BE2C (cell line): Measurements from ENCODE around the gene GPC5.

Source experiments
- DNase-seq: peaks from one replicate; pipeline ENCODE4 v3.0.0-alpha.2; 2020
- H3K27me3 ChIP-seq: fragments of 250-450 bp; sonication (Bioruptor Pico); 2 replicates; pipeline ENCODE4 v1.5.1; 2020; ENCODE audit warnings: mild to moderate bottlenecking
- H3K36me3 ChIP-seq: fragments of 250-450 bp; sonication (Bioruptor Pico); 2 replicates; pipeline ENCODE4 v1.5.1; 2020; ENCODE audit warnings: mild to moderate bottlenecking
- H3K4me1 ChIP-seq: fragments of 250-450 bp; sonication (Bioruptor Pico); 2 replicates; pipeline ENCODE4 v1.5.1; 2020
- H3K4me3 ChIP-seq: 2 replicates; pipeline ENCODE4 v1.5.1; 2011; ENCODE audit warnings: low read depth, low read length
- H3K9me3 ChIP-seq: fragments of 250-450 bp; sonication (Bioruptor Pico); 2 replicates; pipeline ENCODE4 v1.5.1; 2020
- TF ChIP-seq, protein P1 (sequence below): IDR thresholded peaks from 2 replicates; pipeline ENCODE4 v1.5.1; 2012; ENCODE audit warnings: mild to moderate bottlenecking, low read depth, low read length

The GPC5 gene

DNA sequence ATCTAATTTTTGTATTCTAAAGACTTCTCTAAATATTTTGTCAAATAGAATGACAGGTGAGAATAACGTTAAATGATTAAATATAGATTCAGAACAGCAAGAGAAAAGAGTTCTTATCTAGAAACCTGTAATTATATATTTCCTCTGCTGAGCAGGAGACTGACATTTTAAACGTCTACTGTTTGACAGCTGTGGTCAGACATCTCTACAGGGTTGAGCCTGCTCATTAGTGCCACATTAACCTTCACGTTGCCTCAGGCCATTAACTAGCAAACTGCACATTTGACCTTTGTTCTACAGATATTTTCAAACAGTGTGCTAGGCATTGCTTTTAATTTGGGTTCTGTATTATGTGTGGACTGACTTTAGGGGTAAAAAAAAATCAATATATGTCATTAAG, 347.5 kb downstream of the GPC5 start:
- peak; percentile 40 for DNase-seq
- TF ChIP-seq, protein P1, sequence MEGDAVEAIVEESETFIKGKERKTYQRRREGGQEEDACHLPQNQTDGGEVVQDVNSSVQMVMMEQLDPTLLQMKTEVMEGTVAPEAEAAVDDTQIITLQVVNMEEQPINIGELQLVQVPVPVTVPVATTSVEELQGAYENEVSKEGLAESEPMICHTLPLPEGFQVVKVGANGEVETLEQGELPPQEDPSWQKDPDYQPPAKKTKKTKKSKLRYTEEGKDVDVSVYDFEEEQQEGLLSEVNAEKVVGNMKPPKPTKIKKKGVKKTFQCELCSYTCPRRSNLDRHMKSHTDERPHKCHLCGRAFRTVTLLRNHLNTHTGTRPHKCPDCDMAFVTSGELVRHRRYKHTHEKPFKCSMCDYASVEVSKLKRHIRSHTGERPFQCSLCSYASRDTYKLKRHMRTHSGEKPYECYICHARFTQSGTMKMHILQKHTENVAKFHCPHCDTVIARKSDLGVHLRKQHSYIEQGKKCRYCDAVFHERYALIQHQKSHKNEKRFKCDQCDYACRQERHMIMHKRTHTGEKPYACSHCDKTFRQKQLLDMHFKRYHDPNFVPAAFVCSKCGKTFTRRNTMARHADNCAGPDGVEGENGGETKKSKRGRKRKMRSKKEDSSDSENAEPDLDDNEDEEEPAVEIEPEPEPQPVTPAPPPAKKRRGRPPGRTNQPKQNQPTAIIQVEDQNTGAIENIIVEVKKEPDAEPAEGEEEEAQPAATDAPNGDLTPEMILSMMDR: no peak
- H3K9me3 ChIP-seq: no peaks in the 10 kb centered on the region
- peaks cover 18% of the 10 kb centered on the region; the same call in 1 of the 2 replicates for H3K4me1 ChIP-seq
- no peak overlapping the region for H3K4me3 ChIP-seq
- no peaks in the 10 kb centered on the region for H3K36me3 ChIP-seq
- no peaks in the 10 kb centered on the region for H3K27me3 ChIP-seq

DNA sequence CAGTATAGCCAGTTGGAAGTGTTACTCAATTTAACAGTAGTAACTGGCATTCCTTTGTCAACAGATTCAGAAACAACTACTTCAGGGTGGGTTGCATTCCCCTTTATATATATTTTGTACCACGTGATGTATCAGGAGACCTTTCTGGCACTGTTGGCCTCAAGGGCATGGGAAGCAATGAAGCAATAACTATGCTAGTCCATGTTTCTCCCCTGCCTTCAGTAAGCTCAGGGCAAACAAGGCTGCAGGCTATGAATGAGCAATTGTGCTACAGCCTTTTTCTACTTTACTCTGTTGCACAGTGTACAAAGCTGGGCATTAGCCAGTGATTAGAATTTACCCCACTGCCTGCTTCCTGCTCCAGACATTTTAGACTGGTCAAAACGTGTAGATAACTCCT, 348.8 kb downstream of the GPC5 start:
- peak; percentile 25 for DNase-seq
- peaks cover 18% of the 10 kb centered on the region; the same call in 1 of the 2 replicates for H3K4me1 ChIP-seq

DNA sequence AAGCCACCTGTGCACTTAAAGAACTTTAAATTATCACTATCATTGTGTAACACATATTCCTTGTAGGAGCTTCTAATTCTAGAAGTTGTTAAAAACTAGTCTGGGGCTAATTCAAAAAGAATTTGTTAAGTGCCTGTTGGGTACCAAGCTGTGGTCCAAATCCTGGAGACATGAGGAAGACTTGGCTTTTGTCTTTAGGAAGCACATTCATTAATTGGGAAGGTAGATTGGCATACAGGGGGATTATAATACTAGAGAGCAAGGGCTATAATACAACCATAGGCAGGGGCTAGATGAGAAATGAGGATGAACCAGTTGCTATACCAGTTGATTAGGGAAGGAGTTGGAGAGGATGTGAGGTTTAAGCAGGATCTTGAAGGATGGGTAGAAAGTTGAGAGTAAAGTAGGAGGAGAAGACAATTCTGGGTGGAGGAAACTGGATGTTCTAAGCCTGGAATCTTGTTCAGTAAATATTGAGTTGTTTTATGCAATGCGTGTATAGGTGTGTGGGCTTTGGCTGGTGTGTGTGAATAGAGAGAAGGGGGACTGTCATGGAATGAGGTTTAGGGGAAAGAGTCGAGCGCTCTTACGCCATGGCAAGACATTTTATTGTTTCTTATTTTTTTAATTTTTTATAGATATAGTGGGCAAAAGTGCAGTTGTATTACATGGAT, 350.1 kb downstream of the GPC5 start:
- H3K9me3 ChIP-seq: no peaks in the 10 kb centered on the region

More for the DNA sequence above, 348.8 kb downstream of the GPC5 start:
- Histone ChIP-seq H3K9me3 (no peaks in the 10 kb centered on the region), H3K36me3 (no peaks in the 10 kb centered on the region), H3K27me3 (no peaks in the 10 kb centered on the region), H3K4me3 (no peak overlapping the region)
- TF ChIP-seq, protein P1: no peak

DNA sequence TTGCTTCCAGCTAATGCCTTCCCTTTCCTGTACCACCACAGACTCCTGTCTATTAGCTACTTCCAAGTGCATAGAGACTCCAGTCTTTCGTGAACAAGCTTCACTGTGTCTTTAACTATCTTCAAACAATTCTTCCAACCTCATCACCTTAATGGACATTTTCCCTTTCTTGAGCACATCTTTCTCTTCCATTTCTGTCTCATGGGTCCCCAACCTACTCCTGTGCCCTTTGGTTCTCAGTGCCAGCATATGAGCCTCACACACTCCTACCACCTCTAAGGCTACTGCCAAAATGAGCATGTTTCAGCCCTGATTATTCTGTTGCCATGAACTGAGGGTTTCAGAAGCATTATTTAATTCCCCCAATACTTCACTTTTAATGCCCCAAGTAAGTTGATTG, 360.3 kb downstream of the GPC5 start:
- H3K4me1 ChIP-seq: no peaks in the 10 kb centered on the region
- H3K4me3 ChIP-seq: no peak overlapping the region
- DNase-seq: no peak
- TF ChIP-seq, protein P1: no peak
- H3K36me3 ChIP-seq: no peaks in the 10 kb centered on the region
- no peaks in the 10 kb centered on the region for H3K27me3 ChIP-seq
- no peaks in the 10 kb centered on the region for H3K9me3 ChIP-seq

More for the DNA sequence above, 350.1 kb downstream of the GPC5 start:
- DNase-seq: no peak
- no peaks in the 10 kb centered on the region for H3K36me3 ChIP-seq
- H3K4me3 ChIP-seq: no peak overlapping the region
- peaks cover 18% of the 10 kb centered on the region; the same call in 1 of the 2 replicates for H3K4me1 ChIP-seq
- no peaks in the 10 kb centered on the region for H3K27me3 ChIP-seq
- TF ChIP-seq, protein P1: no peak

DNA sequence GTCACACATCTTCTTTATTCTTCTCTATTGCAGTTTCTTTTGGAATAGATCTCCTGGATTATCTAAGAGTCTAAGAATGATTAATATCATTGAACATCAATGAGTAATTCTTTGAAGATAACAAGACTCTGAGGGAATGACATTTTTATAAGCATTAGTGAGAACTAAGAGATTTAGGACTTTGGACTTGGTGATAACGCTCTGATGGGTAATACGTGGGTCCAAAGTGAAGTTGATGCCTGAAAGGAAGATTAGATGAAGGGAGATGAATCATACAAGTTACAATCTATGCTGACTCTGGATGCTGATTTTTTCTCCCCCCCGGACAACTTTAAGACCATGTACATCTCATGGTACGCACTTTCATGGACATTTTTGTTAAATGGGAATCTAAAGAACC, 364.5 kb downstream of the GPC5 start:
- TF ChIP-seq, protein P1: no peak
- Histone ChIP-seq H3K27me3 (no peaks in the 10 kb centered on the region), H3K9me3 (no peaks in the 10 kb centered on the region), H3K36me3 (no peaks in the 10 kb centered on the region), H3K4me1 (no peaks in the 10 kb centered on the region), H3K4me3 (no peak overlapping the region)
- no peak for DNase-seq

DNA sequence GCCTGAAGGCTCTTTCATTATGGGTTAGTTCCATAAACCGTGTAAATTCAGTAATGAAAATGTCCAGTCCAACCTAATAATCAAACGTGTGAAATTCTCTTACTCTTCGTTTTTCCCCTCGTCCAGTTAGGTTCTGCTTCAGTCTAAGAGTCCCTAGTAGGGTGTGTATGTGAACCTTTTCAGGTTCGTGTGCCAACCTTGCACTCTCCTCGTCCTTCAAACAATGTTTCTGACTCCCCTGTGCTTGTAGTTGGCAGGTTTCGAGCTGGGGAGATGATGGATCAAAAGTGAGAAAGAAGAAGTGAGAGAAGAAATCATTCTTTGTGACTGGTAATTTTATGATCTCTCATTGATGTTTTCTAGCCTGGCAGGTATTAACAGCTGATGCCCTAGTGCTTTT, 366.1 kb downstream of the GPC5 start:
- Histone ChIP-seq H3K36me3 (no peaks in the 10 kb centered on the region), H3K4me1 (no peaks in the 10 kb centered on the region), H3K9me3 (no peaks in the 10 kb centered on the region), H3K27me3 (no peaks in the 10 kb centered on the region), H3K4me3 (no peak overlapping the region)
- DNase-seq: no peak
- TF ChIP-seq, protein P1: no peak
